MM.1S (cell line): ENCODE data around the gene MFAP2.

ENCODE experiments used
- DNase-seq: peaks from one replicate; pipeline ENCODE4 v3.0.0-alpha.2; 2015
- H2AFZ ChIP-seq: fragments of 300-600 bp; sonication (generic); 2 replicates; pipeline ENCODE4 v1.6.0; 2016; ENCODE audit warnings: antibody characterized with exemption, low read length
- H3F3A ChIP-seq: fragments of 300-600 bp; sonication (generic); 2 replicates; pipeline ENCODE4 v1.6.1; 2016; ENCODE audit warnings: mild to moderate bottlenecking, antibody characterized with exemption, low read length, moderate library complexity, mixed read lengths; ENCODE audit not compliant: insufficient read depth
- H3K27ac ChIP-seq: fragments of 300-600 bp; sonication (generic); 2 replicates; pipeline ENCODE4 v1.5.1; 2016; ENCODE audit warnings: mild to moderate bottlenecking, low read length
- H3K27me3 ChIP-seq: fragments of 300-600 bp; sonication (generic); replicated peaks from 2 replicates; pipeline ENCODE4 v1.6.0; 2016; ENCODE audit warnings: low read length; ENCODE audit not compliant: insufficient read depth
- H3K36me3 ChIP-seq: fragments of 300-600 bp; sonication (generic); replicated peaks from 2 replicates; pipeline ENCODE4 v1.6.1; 2016; ENCODE audit warnings: mild to moderate bottlenecking, low read length, mixed read lengths; ENCODE audit not compliant: insufficient read depth
- H3K4me1 ChIP-seq: fragments of 300-600 bp; sonication (generic); 2 replicates; pipeline ENCODE4 v1.6.1; 2016; ENCODE audit warnings: low read length, mixed read lengths
- H3K4me2 ChIP-seq: fragments of 300-600 bp; sonication (generic); 2 replicates; pipeline ENCODE4 v1.6.0; 2016; ENCODE audit warnings: low read depth, low read length
- H3K4me3 ChIP-seq: fragments of 300-600 bp; sonication (generic); 2 replicates; pipeline ENCODE4 v1.5.1; 2016; ENCODE audit warnings: low read length, mixed read lengths
- H3K79me2 ChIP-seq: fragments of 300-600 bp; sonication (generic); 2 replicates; pipeline ENCODE4 v1.6.1; 2016; ENCODE audit warnings: mixed run types, low read length, mixed read lengths
- H3K9ac ChIP-seq: fragments of 300-600 bp; sonication (generic); 2 replicates; pipeline ENCODE4 v1.6.1; 2016; ENCODE audit warnings: low read length, mixed read lengths
- H3K9me2 ChIP-seq: fragments of 300-600 bp; sonication (generic); replicated peaks from 2 replicates; pipeline ENCODE4 v1.6.1; 2016; ENCODE audit warnings: mild to moderate bottlenecking, low read length, mixed read lengths; ENCODE audit not compliant: insufficient read depth
- H3K9me3 ChIP-seq: fragments of 300-600 bp; sonication (generic); replicated peaks from 2 replicates; pipeline ENCODE4 v1.6.1; 2016; ENCODE audit warnings: mild to moderate bottlenecking, low read length, mixed read lengths; ENCODE audit not compliant: insufficient read depth
- H4K20me1 ChIP-seq: fragments of 300-600 bp; sonication (generic); 2 replicates; pipeline ENCODE4 v1.6.1; 2016; ENCODE audit warnings: mild to moderate bottlenecking, low read length, moderate library complexity, mixed read lengths; ENCODE audit not compliant: insufficient read depth
- EZH2 ChIP-seq: fragments of 300-600 bp; sonication (generic); optimal IDR thresholded peaks from 2 replicates; pipeline ENCODE3; 2017; ENCODE audit warnings: low read depth, mild to moderate bottlenecking, antibody characterized with exemption, low read length, mixed read lengths
- EZH2phosphoT487 ChIP-seq: fragments of 300-600 bp; sonication (generic); IDR thresholded peaks from 2 replicates; pipeline ENCODE4 v1.6.1; 2018; ENCODE audit warnings: antibody characterized with exemption, low read length
- TF ChIP-seq, protein P1 (sequence below): fragments of 300-600 bp; sonication (generic); IDR thresholded peaks from 2 replicates; pipeline ENCODE4 v1.5.1; 2016; ENCODE audit warnings: antibody characterized with exemption, low read length, mixed read lengths

Gene MFAP2

GRCh38 chr1:16986962-16987361 lies 6.5 kb upstream of the MFAP2 start:
- Histone ChIP-seq H3K9me2 (no peaks in the 10 kb centered on the region), H4K20me1 (no peaks in the 10 kb centered on the region), H3K9ac (no peak overlapping the region), H3F3A (no peaks in the 10 kb centered on the region), H3K27me3 (no peaks in the 10 kb centered on the region; the same call in 1 of the 2 replicates), H3K4me1 (no peaks in the 10 kb centered on the region), H3K9me3 (no peaks in the 10 kb centered on the region), H3K4me3 (no peak overlapping the region), H3K36me3 (no peaks in the 10 kb centered on the region), H2AFZ (no peak overlapping the region), H3K4me2 (no peak overlapping the region), H3K79me2 (no peaks in the 10 kb centered on the region), H3K27ac (no peak overlapping the region)
- no peak for TF ChIP-seq EZH2
- no peak for TF ChIP-seq EZH2phosphoT487
- TF ChIP-seq, protein P1, sequence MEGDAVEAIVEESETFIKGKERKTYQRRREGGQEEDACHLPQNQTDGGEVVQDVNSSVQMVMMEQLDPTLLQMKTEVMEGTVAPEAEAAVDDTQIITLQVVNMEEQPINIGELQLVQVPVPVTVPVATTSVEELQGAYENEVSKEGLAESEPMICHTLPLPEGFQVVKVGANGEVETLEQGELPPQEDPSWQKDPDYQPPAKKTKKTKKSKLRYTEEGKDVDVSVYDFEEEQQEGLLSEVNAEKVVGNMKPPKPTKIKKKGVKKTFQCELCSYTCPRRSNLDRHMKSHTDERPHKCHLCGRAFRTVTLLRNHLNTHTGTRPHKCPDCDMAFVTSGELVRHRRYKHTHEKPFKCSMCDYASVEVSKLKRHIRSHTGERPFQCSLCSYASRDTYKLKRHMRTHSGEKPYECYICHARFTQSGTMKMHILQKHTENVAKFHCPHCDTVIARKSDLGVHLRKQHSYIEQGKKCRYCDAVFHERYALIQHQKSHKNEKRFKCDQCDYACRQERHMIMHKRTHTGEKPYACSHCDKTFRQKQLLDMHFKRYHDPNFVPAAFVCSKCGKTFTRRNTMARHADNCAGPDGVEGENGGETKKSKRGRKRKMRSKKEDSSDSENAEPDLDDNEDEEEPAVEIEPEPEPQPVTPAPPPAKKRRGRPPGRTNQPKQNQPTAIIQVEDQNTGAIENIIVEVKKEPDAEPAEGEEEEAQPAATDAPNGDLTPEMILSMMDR, result peak; percentile 36
- DNase-seq, result no peak

DNA sequence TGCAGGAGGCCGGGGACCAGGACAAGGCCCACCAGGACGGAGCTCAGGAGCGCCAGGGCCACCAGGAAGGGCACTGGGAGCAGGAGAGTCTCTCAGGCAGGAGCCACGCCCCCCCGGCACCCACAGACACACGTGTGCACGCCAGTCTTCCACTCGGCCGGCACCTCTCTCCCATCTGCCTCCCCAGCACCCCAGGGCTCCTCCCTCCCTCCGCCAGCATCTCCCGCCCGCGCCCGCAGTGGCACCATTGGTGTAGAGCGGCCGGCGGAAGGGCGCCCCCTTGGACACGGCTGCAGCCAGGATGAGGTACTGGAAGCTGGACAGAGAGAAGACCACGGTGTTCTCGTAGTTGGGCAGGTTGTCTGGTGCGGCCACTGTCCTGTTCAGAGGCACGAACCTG lies 6.1 kb upstream of the MFAP2 start:
- H3K27me3 ChIP-seq, result peaks cover 2% of the 10 kb centered on the region
- no peaks in the 10 kb centered on the region for H3F3A ChIP-seq
- no peaks in the 10 kb centered on the region for H3K4me1 ChIP-seq
- no peaks in the 10 kb centered on the region for H3K79me2 ChIP-seq
- H3K9me3 ChIP-seq, result no peaks in the 10 kb centered on the region
- H2AFZ ChIP-seq, result no peak overlapping the region
- no peak overlapping the region for H3K4me2 ChIP-seq
- H3K36me3 ChIP-seq, result no peaks in the 10 kb centered on the region
- H4K20me1 ChIP-seq, result no peaks in the 10 kb centered on the region
- no peak overlapping the region for H3K4me3 ChIP-seq
- TF ChIP-seq EZH2phosphoT487, result no peak
- no peak for TF ChIP-seq EZH2
- TF ChIP-seq, protein P1, result no peak
- H3K9me2 ChIP-seq, result no peaks in the 10 kb centered on the region
- DNase-seq, result no peak
- no peak overlapping the region for H3K27ac ChIP-seq
- no peak overlapping the region for H3K9ac ChIP-seq

GRCh38 chr1:16986113-16986512 lies 5.7 kb upstream of the MFAP2 start:
- no peaks in the 10 kb centered on the region for H3F3A ChIP-seq
- H3K9me2 ChIP-seq, result no peaks in the 10 kb centered on the region
- H3K27me3 ChIP-seq, result peaks cover 7% of the 10 kb centered on the region
- H3K27ac ChIP-seq, result no peak overlapping the region
- H4K20me1 ChIP-seq, result no peaks in the 10 kb centered on the region
- no peaks in the 10 kb centered on the region for H3K9me3 ChIP-seq
- H2AFZ ChIP-seq, result no peak overlapping the region
- TF ChIP-seq EZH2 (no peak), EZH2phosphoT487 (no peak)
- TF ChIP-seq, protein P1, result no peak
- no peak overlapping the region for H3K4me3 ChIP-seq
- H3K79me2 ChIP-seq, result no peaks in the 10 kb centered on the region
- no peaks in the 10 kb centered on the region for H3K4me1 ChIP-seq
- no peak for DNase-seq
- no peak overlapping the region for H3K4me2 ChIP-seq
- no peak overlapping the region for H3K9ac ChIP-seq
- H3K36me3 ChIP-seq, result no peaks in the 10 kb centered on the region
